ENCODE measurements around the gene MLANA.
"Not testable (repeated sequence)": the region's sequence is repeated elsewhere in the genome, so short reads cannot be mapped to it uniquely, and the experiment has no call there.

The MLANA gene

GRCh38 chr9:5879419-5880181 is 11.1 kb upstream of the MLANA start:
- no peak for TF ChIP-seq CTCF (IDR thresholded peaks at IDR 0.05; ENCODE audit: insufficient read depth, low read length, missing control alignments)
- no peak overlapping the region for H3K4me3 ChIP-seq (ENCODE audit: low read depth, low read length)
- peak; percentile 40 for DNase-seq (ENCODE audit: low read depth, low spot score)
- ChIA-PET POLR2A (no interaction called here), CTCF (interaction anchor here (0.7 to 2.6 kb wide), 8 partner anchors 14 to 475 kb away, joined by 3 to 17 read pairs (median 4); partner anchors contain the start of gene ERMP1)

DNA sequence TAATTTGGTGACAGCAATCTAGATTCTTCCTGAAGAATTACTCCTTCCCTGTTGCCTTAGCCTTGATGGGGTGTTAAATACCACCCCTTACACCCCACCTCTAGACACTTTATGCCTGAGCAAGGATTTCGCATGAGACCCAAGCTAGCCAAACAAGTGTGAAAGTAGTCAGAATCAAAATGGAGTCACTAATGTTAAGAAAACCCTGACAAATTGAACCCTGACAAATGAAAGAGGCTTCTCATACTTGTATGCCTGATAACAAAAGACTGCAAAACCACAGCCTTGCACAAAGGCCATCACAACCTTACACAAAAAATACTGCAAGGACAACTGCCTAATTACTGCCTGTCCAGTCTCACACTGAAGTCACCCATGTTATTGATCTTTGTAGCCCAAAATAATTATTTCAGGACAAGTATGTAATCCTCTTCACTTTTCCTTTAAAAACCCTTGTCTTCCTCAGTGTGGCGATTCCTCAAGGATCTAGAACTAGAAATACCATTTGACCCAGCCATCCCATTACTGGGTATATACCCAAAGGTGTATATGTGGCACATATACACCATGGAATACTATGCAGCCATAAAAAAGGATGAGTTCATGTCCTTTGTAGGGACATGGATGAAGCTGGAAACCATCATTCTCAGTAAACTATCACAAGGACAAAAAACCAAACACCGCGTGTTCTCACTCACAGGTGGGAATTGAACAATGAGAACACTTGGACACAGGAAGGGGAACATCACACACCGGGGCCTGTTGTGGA is 8.3 kb upstream of the MLANA start:
- POLR2A ChIA-PET; DNase-seq (ENCODE audit: low read depth, low spot score); H3K4me3 ChIP-seq (ENCODE audit: low read depth, low read length): not testable (repeated sequence)
- CTCF ChIA-PET, result interaction anchor here (6.6 to 7.8 kb wide), 2 partner anchors 9 to 171 kb away, joined by 69 to 118 read pairs; no protein-coding TSS in a partner anchor

DNA sequence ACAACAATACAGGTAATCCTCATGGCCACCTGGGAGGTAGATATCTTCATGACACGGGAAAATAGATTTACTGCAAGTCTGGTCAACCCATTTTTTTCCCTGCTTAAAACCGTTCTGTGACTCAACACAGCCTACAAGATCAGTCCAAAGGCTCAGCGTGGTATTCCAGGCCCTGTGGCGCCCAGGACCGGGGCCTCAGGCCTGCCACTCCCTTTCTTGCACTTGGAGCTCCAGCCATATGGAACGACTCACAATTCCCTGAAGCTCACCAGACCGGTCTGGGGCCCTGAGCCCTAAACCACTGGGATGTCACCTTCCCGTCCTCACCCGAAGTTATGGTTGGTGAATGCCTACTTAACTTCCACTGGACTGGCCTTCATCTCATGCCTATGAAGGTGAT is 6.5 kb upstream of the MLANA start:
- no peak overlapping the region for H3K4me3 ChIP-seq (ENCODE audit: low read depth, low read length)
- ChIA-PET CTCF (interaction anchor here (0.7 to 7.8 kb wide), 8 partner anchors 11 to 422 kb away, joined by 3 to 118 read pairs (median 21); partner anchors contain the start of gene ERMP1), POLR2A (no interaction called here)
- DNase-seq (ENCODE audit: low read depth, low spot score), result no peak
- TF ChIP-seq CTCF (IDR thresholded peaks at IDR 0.05; ENCODE audit: insufficient read depth, low read length, missing control alignments), result no peak

DNA sequence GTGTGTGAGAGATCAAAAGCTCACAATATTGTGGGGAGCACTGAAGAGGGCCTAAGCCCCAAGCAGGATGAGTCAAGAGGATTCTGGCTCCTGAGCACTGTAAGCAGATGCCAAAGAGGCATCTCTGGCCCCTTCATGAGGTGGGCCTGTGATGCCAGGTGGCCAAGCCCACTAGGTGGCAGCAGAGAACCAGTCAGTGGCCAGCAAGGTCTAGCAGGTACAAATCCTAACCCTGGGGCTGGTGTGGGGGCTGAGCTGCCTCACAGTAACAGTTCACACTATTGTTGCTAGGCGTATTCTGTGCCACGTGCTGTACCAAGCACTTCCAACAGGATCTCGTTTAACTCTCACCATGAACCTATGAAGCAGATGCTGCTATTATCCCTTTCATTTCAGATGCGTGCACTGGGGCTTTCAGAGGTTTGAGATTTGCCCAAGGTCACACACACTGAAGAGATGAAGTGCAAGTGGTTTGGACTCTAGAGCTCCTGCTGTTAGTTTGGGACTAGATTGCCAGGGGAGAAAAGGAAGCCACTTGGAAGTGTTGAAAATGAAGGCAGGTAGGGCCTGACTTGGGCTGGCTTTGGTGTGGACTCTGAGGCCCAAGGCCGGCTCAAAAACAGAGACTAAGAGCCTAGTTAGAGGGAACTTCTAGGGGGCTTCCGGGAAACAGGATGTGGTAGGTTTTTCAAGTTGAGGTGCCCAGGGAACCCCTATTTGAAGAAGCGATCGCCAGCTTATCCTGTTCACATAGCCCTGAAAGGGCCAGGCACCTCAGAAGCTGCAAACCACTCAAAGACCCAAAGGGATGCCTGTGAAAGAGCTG is 4.4 kb upstream of the MLANA start:
- ChIA-PET POLR2A (no interaction called here), CTCF (interaction anchor here (0.6 to 7.8 kb wide), 47 partner anchors 9 to 800 kb away, joined by 3 to 118 read pairs (median 4); partner anchors contain the start of gene ERMP1)
- no peak overlapping the region for H3K4me3 ChIP-seq (ENCODE audit: low read depth, low read length)
- no peak for DNase-seq (ENCODE audit: low read depth, low spot score)
- peak; percentile 95 for TF ChIP-seq CTCF (IDR thresholded peaks at IDR 0.05; ENCODE audit: insufficient read depth, low read length, missing control alignments)

GRCh38 chr9:5892456-5893133 is 1.9 kb downstream of the MLANA start:
- CTCF ChIA-PET, result no interaction called here
- POLR2A ChIA-PET, result no interaction called here
- no peak for DNase-seq (ENCODE audit: low read depth, low spot score)
- TF ChIP-seq CTCF (IDR thresholded peaks at IDR 0.05; ENCODE audit: insufficient read depth, low read length, missing control alignments), result no peak
- H3K4me3 ChIP-seq (ENCODE audit: low read depth, low read length), result no peak overlapping the region

- POLR2A ChIA-PET, result no interaction called here
- H3K4me3 ChIP-seq (ENCODE audit: low read depth, low read length), result no peak overlapping the region
- no peak for DNase-seq (ENCODE audit: low read depth, low spot score)
- CTCF ChIA-PET, result interaction anchor here (1.8 kb wide), 1 partner anchor 162 kb away, joined by 8 read pairs; no protein-coding TSS in a partner anchor
- no peak for TF ChIP-seq CTCF (IDR thresholded peaks at IDR 0.05; ENCODE audit: insufficient read depth, low read length, missing control alignments)
Observed at GRCh38 chr9:5893134-5893505, 2.4 kb downstream of the MLANA start.

All from AG04449 (cell line).